ENCODE measurements around the gene BCL3.

DNA sequence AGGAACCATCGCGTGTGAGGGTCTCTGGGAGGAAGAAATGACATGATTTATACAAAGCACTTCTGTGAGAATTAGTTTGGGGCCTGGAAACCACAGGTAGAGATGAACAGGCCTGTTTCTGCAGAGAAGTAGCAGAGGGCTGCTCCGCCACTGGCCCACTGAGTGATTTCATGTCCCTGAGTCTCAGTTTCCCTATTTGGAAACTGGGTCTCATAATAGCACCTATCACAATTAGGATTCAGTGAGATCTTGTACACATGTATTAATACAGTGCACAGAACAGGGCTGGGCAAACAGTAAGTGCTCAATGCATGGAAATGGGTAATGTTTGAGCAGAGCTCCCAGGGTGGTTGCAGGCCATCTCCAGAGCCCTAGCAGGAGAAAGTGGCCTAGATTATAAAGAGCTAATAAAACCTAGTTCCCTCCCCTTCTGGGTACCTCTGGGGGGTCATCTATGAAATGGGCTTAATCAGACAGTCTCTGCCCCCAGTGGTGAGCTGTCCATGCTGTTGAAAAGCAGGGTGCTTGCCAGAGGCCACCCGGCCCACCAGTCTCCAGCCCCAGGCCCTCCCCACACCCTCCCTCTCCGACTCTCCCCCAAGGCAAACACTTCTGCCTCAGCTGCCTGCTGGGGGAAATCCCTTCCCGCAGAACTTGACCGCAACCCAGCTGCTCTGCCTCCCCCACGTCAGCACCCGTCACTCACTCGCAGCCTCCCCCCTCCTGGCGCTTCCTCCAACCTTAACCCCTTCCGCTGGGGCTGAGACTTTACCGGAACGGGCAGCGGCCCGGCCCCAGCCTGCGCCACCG is 4.5 kb downstream of the BCL3 start:
- TF ChIP-seq CTCF (IDR thresholded peaks at IDR 0.05 in 4 of 5, conservative IDR thresholded peaks at IDR 0.05 in 1 of 5) (no peak), POLR2A (IDR thresholded peaks at IDR 0.05) (peak; percentile 41 to 52)
